CD14-positive monocyte (primary cell): ENCODE measurements around the gene TRPV2. TPM values are rescaled to one million over a fixed set of nuclear protein-coding genes. Genes with fewer than 3 reads are reported as not detected.

Source experiments
- DNase-seq, 3 donors: peaks; one replicate each; pipeline ENCODE4 v3.0.0-alpha.2; 2011 to 2022
- H2AFZ ChIP-seq: 2 replicates; pipeline ENCODE4 v1.6.0; 2012; ENCODE audit warnings: mild to moderate bottlenecking, low read depth, low read length, inconsistent platforms; ENCODE audit not compliant: insufficient read depth, poor library complexity, severe bottlenecking
- H3K27ac ChIP-seq, 2 donors: 1 replicate in 1 of 2; 2 replicates in 1 of 2; pipeline ENCODE4 v1.5.1; 2012 to 2013; ENCODE audit warnings: low read length in 2 of 2, control low read depth in 1 of 2, inconsistent platforms in 1 of 2, low read depth in 1 of 2, mild to moderate bottlenecking in 1 of 2
- H3K27me3 ChIP-seq, 2 donors: one replicate each; pipeline versions ENCODE4 v1.6.0 to v1.6.1; 2011 to 2013; ENCODE audit warnings: low read length in 2 of 2; ENCODE audit not compliant: control insufficient read depth in 2 of 2, insufficient read depth in 2 of 2
- H3K36me3 ChIP-seq, 2 donors: replicated peaks in 1 of 2; 1 replicate in 1 of 2; 2 replicates in 1 of 2; pipeline versions ENCODE4 v1.5.1 to v1.6.1; 2012 to 2013; ENCODE audit warnings: low read length in 2 of 2, control low read depth in 1 of 2, inconsistent platforms in 1 of 2, mild to moderate bottlenecking in 1 of 2; ENCODE audit not compliant: insufficient read depth in 2 of 2, control insufficient read depth in 1 of 2
- H3K4me1 ChIP-seq, 2 donors: 1 replicate in 1 of 2; 2 replicates in 1 of 2; pipeline versions ENCODE4 v1.5.1 to v1.6.1; 2012 to 2013; ENCODE audit warnings: low read length in 2 of 2, control low read depth in 1 of 2, inconsistent platforms in 1 of 2, mild to moderate bottlenecking in 1 of 2, moderate library complexity in 1 of 2; ENCODE audit not compliant: insufficient read depth in 2 of 2, control insufficient read depth in 1 of 2
- H3K4me2 ChIP-seq: replicated peaks from 2 replicates; pipeline ENCODE3; 2012; ENCODE audit warnings: low read length, moderate library complexity, mild to moderate bottlenecking; ENCODE audit not compliant: poor library complexity, severe bottlenecking; ENCODE audit errors: extremely low read depth
- H3K4me3 ChIP-seq, 3 experiments: fragments of 200-600 bp in 1 of 3; sonication (generic) in 1 of 3; replicated peaks in 1 of 3; 1 replicate in 2 of 3; 2 replicates in 1 of 3; pipeline ENCODE4 v1.5.1; 2011 to 2013; ENCODE audit warnings: low read length in 3 of 3, mild to moderate bottlenecking in 3 of 3, control low read depth in 2 of 3, low read depth in 2 of 3, inconsistent platforms in 1 of 3, moderate library complexity in 1 of 3
- H3K79me2 ChIP-seq: 2 replicates; pipeline ENCODE4 v1.6.0; 2012; ENCODE audit warnings: mild to moderate bottlenecking, control low read depth, inconsistent platforms, low read length, moderate library complexity; ENCODE audit not compliant: insufficient read depth
- H3K9ac ChIP-seq: 2 replicates; pipeline ENCODE4 v1.6.0; 2017; ENCODE audit warnings: low read length, mild to moderate bottlenecking; ENCODE audit not compliant: insufficient read depth, poor library complexity, severe bottlenecking
- H3K9me3 ChIP-seq, 2 donors: replicated peaks in 1 of 2; 1 replicate in 1 of 2; 2 replicates in 1 of 2; pipeline versions ENCODE4 v1.5.1 to v1.6.1; 2012 to 2013; ENCODE audit warnings: low read length in 2 of 2, control low read depth in 1 of 2; ENCODE audit not compliant: control insufficient read depth in 1 of 2, insufficient read depth in 1 of 2
- H4K20me1 ChIP-seq: 2 replicates; pipeline ENCODE4 v1.6.0; 2012; ENCODE audit warnings: mild to moderate bottlenecking, low read length, control low read depth, moderate library complexity; ENCODE audit not compliant: insufficient read depth
- H3K27ac Mint-ChIP-seq, 7 donors: one replicate each; pipeline ENCODE4 v1.8.0; 2020; ENCODE audit warnings: mild to moderate bottlenecking in 7 of 7, mixed read lengths in 7 of 7, moderate library complexity in 6 of 7, inconsistent platforms in 2 of 7
- H3K27me3 Mint-ChIP-seq, 3 donors: one replicate each; pipeline ENCODE4 v1.8.0; 2021 to 2022; ENCODE audit warnings: low read depth in 3 of 3, mild to moderate bottlenecking in 3 of 3, mixed read lengths in 3 of 3, moderate library complexity in 3 of 3, inconsistent platforms in 1 of 3
- H3K36me3 Mint-ChIP-seq, 2 donors: one replicate each; pipeline ENCODE4 v1.8.0; 2020; ENCODE audit warnings: mixed read lengths in 2 of 2, inconsistent platforms in 1 of 2, mild to moderate bottlenecking in 1 of 2
- H3K4me1 Mint-ChIP-seq: one replicate; pipeline ENCODE4 v1.8.0; 2020; ENCODE audit warnings: mild to moderate bottlenecking, mixed read lengths
- H3K4me3 Mint-ChIP-seq, 2 donors: one replicate each; pipeline ENCODE4 v1.8.0; 2020; ENCODE audit warnings: mild to moderate bottlenecking in 2 of 2, mixed read lengths in 2 of 2, moderate library complexity in 1 of 2
- H3K9me3 Mint-ChIP-seq, 7 donors: one replicate each; pipeline ENCODE4 v1.8.0; 2020 to 2022; ENCODE audit warnings: mixed read lengths in 7 of 7, mild to moderate bottlenecking in 6 of 7, moderate library complexity in 6 of 7, inconsistent platforms in 2 of 7
- CTCF ChIP-seq: fragments of 200-600 bp; IDR thresholded peaks from one replicate; pipeline ENCODE4 v1.8.0; 2022; ENCODE audit warnings: antibody characterized with exemption, mild to moderate bottlenecking
- WGBS: methylation state at CpG from one replicate; pipeline ENCODE4 v1.1.5; 2013; ENCODE audit warnings: missing lambda C conversion rate; ENCODE audit not compliant: insufficient coverage; 5-methylcytosine and 5-hydroxymethylcytosine counted together
- intact Hi-C, 2 donors: fragments of 100-400 bp; cut with micrococcal nuclease; formaldehyde crosslinking; loops; one replicate each; pipeline versions ENCODE4 v1.15.0 to v1.15.1; 2023
- polyA plus RNA-seq, 3 donors: library from polyadenylated mRNA; depleted of rRNA in 1 of 3; unstranded in 2 of 3; stranded (reverse) in 1 of 3; fragments of 300-500 nt in 2 of 3; fragments of >200 nt in 1 of 3; fragmentation: Illumina TruSeq in 2 of 3; gene quantifications; 1 replicate in 2 of 3; 2 replicates in 1 of 3; pipeline ENCODE4 v1.2.3, GENCODE V29; 2012 to 2021

Gene TRPV2
- polyA plus RNA-seq, 3 donors: 51.4 to 66.3 (median 58.2) TPM

GRCh38 chr17:16428098-16428882, 12.9 kb downstream of the TRPV2 start:
- Histone ChIP-seq H3K27ac (no peak overlapping the region), H3K9me3 (no peaks in the 10 kb centered on the region), H2AFZ (no peak overlapping the region), H4K20me1 (peaks cover 5% of the 10 kb centered on the region), H3K9ac (no peak overlapping the region), H3K36me3 (peaks cover 60 to 82% of the 10 kb centered on the region in 2 donors), H3K4me3 (no peak overlapping the region), H3K4me2 (no peak overlapping the region), H3K27me3 (no peaks in the 10 kb centered on the region), H3K4me1 (no peaks in the 10 kb centered on the region), H3K79me2 (no peaks in the 10 kb centered on the region)
- H3K9me3 Mint-ChIP-seq: no peaks in the 10 kb centered on the region
- intact Hi-C loops: no loop called here
- H3K27ac Mint-ChIP-seq: peak overlapping the region in 2 of 7 donors; percentile 16 to 61
- H3K36me3 Mint-ChIP-seq: peaks cover 65 to 95% of the 10 kb centered on the region in 2 donors
- no peak for DNase-seq
- 80% methylated on average over 6 of the region's 15 CpGs for WGBS
- H3K27me3 Mint-ChIP-seq: peaks cover 0 to 1% (median 0%) of the 10 kb centered on the region in 3 donors
- no peak overlapping the region for H3K4me3 Mint-ChIP-seq
- H3K4me1 Mint-ChIP-seq: no peaks in the 10 kb centered on the region
- TF ChIP-seq CTCF: peak; percentile 60

- Histone ChIP-seq H3K4me3 (no peak overlapping the region), H3K9me3 (no peaks in the 10 kb centered on the region), H3K4me1 (no peaks in the 10 kb centered on the region), H3K79me2 (no peaks in the 10 kb centered on the region), H3K36me3 (peaks cover 56 to 81% of the 10 kb centered on the region in 2 donors), H3K27me3 (no peaks in the 10 kb centered on the region), H3K9ac (no peak overlapping the region), H4K20me1 (peaks cover 5% of the 10 kb centered on the region), H3K4me2 (no peak overlapping the region), H3K27ac (no peak overlapping the region), H2AFZ (no peak overlapping the region)
- Mint-ChIP-seq H3K27ac (peak overlapping the region in 1 of 7 donors; percentile 54), H3K36me3 (peaks cover 64 to 91% of the 10 kb centered on the region in 2 donors), H3K27me3 (peaks cover 0 to 1% (median 0%) of the 10 kb centered on the region in 3 donors), H3K4me1 (no peaks in the 10 kb centered on the region), H3K4me3 (no peak overlapping the region), H3K9me3 (no peaks in the 10 kb centered on the region)
- no peak for TF ChIP-seq CTCF
- intact Hi-C loops: no loop called here
- 97% methylated on average over 9 of the region's 9 CpGs for WGBS
- no peak for DNase-seq
These were observed 13.7 kb downstream of the TRPV2 start for GRCh38 chr17:16429083-16429482.
